ENCODE results near the gene PEX12.

PEX12 gene

DNA sequence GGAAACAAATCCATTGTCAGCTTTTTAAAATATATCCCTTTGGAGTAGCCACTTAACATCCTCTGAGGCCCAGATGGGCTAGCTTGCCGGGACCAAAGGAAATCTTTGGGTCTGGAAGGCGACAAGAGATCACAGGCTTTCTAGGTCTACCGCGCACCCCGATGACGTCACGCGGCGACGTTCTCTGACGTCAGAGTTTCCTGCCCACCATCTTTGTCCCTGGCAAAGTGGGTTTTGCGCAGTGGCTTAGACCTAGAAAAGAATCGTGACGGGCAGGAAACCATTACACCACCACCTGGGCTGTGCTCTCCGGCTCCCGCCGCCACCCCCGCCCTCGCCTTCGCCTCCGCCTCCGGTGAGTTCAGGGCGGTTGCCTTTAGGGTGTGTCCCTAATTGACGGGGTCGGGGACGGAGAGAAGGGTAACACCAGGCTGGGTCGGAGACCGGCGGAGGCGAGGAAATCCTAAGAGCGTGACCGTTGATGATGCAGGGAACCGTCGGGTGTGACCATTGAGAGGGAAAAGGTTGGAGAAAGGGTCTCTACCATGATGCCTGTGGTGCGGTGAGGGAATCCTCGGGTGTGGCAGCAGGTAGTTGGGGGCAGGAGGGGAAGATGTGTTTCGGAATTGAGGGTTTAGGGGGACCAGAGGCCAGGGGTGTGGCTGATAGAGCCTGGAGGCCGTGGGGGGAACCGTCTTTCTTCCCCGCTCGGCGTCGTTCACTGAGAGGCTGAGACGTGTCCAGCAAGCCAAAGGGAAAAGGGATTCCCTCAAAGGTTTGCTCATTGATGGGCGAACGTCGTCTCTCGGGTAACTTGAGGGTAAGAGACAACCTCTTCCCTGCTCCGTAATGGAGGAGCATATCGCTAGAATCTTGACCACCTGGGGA lies 8.9 kb upstream of the PEX12 start, which contains the start of gene AP2B1:
Gene AP2B1 (plus strand): TSS at position 249 of the 888 bp plus-strand sequence. CDS start 6,709 bp downstream, outside the sequence.
- Histone ChIP-seq H3K27me3 (peaks cover 9% of the 10 kb centered on the region; the same call in 1 of the 2 replicates), H3K4me1 (peaks cover 3% of the 10 kb centered on the region), H3K36me3 (no peaks in the 10 kb centered on the region), H3K4me3 (ENCODE audit: low read depth, low read length) (peak within 1 kb of the TSS; percentile 100), H3K9me3 (no peaks in the 10 kb centered on the region)
- TF ChIP-seq, protein P1, sequence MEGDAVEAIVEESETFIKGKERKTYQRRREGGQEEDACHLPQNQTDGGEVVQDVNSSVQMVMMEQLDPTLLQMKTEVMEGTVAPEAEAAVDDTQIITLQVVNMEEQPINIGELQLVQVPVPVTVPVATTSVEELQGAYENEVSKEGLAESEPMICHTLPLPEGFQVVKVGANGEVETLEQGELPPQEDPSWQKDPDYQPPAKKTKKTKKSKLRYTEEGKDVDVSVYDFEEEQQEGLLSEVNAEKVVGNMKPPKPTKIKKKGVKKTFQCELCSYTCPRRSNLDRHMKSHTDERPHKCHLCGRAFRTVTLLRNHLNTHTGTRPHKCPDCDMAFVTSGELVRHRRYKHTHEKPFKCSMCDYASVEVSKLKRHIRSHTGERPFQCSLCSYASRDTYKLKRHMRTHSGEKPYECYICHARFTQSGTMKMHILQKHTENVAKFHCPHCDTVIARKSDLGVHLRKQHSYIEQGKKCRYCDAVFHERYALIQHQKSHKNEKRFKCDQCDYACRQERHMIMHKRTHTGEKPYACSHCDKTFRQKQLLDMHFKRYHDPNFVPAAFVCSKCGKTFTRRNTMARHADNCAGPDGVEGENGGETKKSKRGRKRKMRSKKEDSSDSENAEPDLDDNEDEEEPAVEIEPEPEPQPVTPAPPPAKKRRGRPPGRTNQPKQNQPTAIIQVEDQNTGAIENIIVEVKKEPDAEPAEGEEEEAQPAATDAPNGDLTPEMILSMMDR (IDR thresholded peaks at IDR 0.05; ENCODE audit: low read depth, low read length), result no peak
- DNase-seq, result peak; percentile 90

GRCh38 chr17:35586569-35587073 lies 8.2 kb upstream of the PEX12 start:
- H3K4me1 ChIP-seq, result peaks cover 3% of the 10 kb centered on the region
- DNase-seq, result no peak
- no peaks in the 10 kb centered on the region for H3K36me3 ChIP-seq
- TF ChIP-seq, protein P1 (IDR thresholded peaks at IDR 0.05; ENCODE audit: low read depth, low read length), result no peak
- H3K27me3 ChIP-seq, result peaks cover 9% of the 10 kb centered on the region; the same call in 1 of the 2 replicates
- no peaks in the 10 kb centered on the region for H3K9me3 ChIP-seq
- H3K4me3 ChIP-seq (ENCODE audit: low read depth, low read length), result peak overlapping the region; percentile 100

DNA sequence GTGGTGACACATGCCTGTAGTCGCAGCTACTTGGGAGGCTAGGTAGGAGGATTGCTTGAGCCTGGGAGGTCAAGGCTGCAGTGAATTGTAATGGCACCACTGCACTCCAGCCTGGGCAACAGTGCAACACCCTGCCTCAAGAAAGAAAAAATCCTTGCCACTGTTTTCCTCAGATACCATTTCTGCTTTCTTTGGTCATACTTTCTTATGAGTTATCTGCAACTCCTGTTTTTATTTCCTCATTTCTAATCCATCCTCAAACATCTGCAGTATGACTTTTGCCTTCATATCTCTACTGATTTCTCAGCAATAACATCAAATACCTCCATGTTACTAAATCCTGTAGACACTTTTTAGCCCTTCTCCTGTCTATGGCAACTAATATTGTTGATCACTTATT lies 5.7 kb upstream of the PEX12 start:
- DNase-seq, result no peak
- TF ChIP-seq, protein P1 (IDR thresholded peaks at IDR 0.05; ENCODE audit: low read depth, low read length), result no peak
- no peaks in the 10 kb centered on the region for H3K9me3 ChIP-seq
- H3K4me1 ChIP-seq, result no peaks in the 10 kb centered on the region; the same call in 1 of the 2 replicates
- no peak overlapping the region for H3K4me3 ChIP-seq (ENCODE audit: low read depth, low read length)
- peaks cover 9% of the 10 kb centered on the region; the same call in 1 of the 2 replicates for H3K27me3 ChIP-seq
- H3K36me3 ChIP-seq, result no peaks in the 10 kb centered on the region

- no peak for DNase-seq
Observed at GRCh38 chr17:35578929-35579432, 610 bp upstream of the PEX12 start.

DNA sequence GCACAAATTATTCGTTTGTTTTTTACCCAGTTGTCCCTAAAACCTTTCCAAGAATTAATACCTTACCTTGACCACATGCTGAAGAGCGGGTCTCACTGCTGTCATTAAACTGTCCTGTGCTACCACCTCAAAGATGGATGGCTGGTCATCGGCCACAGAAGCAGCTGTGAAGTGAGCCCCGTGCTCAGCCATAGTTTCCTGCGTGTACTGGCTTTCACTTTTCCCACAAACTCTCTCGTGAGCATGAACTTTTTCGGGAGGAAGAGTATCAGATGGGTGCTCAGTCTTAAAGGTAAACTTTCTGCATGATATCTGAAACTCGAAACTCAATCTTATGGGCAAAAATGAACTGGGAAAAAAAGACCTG lies 558 bp downstream of the PEX12 start:
- Histone ChIP-seq H3K4me3 (ENCODE audit: low read depth, low read length) (peak overlapping the region; percentile 76), H3K27me3 (no peaks in the 10 kb centered on the region), H3K36me3 (0 out of 2 replicates have a peak, but pooled peaks cover 6% of the 10 kb centered on the region), H3K9me3 (no peaks in the 10 kb centered on the region), H3K4me1 (no peaks in the 10 kb centered on the region)
- no peak for DNase-seq
- TF ChIP-seq, protein P1 (IDR thresholded peaks at IDR 0.05; ENCODE audit: low read depth, low read length), result no peak

More at GRCh38 chr17:35578929-35579432, 610 bp upstream of the PEX12 start:
- H3K4me3 ChIP-seq (ENCODE audit: low read depth, low read length), result peak overlapping the region; percentile 76
- H3K4me1 ChIP-seq, result no peaks in the 10 kb centered on the region
- H3K27me3 ChIP-seq, result peaks cover 9% of the 10 kb centered on the region; the same call in 1 of the 2 replicates
- H3K9me3 ChIP-seq, result no peaks in the 10 kb centered on the region
- 0 out of 2 replicates have a peak, but pooled peaks cover 6% of the 10 kb centered on the region for H3K36me3 ChIP-seq
- TF ChIP-seq, protein P1 (IDR thresholded peaks at IDR 0.05; ENCODE audit: low read depth, low read length), result no peak

Measured in BE2C (cell line).